Right lobe of liver (tissue), 4 donors: Measurements from ENCODE around the gene YOD1.

Source experiments
- POLR2A ChIP-seq: fragments of 450-650 bp; IDR thresholded peaks from one replicate; pipeline ENCODE4 v1.6.1; 2017; ENCODE audit warnings: antibody characterized with exemption, mild to moderate bottlenecking
- TF ChIP-seq, protein P1 (sequence below), 4 donors: fragments of 200-600 bp in 3 of 4; fragments of 450-650 bp in 1 of 4; IDR thresholded peaks; one replicate each; pipeline versions ENCODE4 v1.5.1 to v1.8.0; 2016 to 2022; ENCODE audit warnings: antibody characterized with exemption in 4 of 4, mild to moderate bottlenecking in 2 of 4
- donor health status: DM: no; HTN: no; CAD: no.
- donor health status: DM: no; HTN: no; CAD: no.
- donor health status: DM: no; HTN: yes; CAD: no.

DNA sequence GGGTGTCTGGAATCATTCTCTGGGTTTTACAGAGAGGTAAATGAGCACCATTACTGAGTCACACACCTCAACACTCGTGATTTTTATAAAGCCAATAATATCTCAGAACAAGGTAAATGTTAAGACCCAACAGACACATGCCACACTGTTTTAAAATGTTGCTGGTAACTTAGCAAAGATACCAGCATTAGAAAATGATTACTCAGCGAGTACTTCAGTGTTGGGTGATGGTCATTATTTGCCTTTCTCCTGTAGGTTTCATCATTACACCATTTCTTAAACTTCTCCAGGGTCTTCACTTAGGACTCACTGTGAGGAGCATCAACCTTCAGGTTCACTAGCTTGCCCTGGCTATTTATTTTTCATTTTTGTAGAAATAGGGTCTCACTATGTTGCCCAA is 30.8 kb upstream of the YOD1 start:
- TF ChIP-seq POLR2A = no peak
- TF ChIP-seq, protein P1, sequence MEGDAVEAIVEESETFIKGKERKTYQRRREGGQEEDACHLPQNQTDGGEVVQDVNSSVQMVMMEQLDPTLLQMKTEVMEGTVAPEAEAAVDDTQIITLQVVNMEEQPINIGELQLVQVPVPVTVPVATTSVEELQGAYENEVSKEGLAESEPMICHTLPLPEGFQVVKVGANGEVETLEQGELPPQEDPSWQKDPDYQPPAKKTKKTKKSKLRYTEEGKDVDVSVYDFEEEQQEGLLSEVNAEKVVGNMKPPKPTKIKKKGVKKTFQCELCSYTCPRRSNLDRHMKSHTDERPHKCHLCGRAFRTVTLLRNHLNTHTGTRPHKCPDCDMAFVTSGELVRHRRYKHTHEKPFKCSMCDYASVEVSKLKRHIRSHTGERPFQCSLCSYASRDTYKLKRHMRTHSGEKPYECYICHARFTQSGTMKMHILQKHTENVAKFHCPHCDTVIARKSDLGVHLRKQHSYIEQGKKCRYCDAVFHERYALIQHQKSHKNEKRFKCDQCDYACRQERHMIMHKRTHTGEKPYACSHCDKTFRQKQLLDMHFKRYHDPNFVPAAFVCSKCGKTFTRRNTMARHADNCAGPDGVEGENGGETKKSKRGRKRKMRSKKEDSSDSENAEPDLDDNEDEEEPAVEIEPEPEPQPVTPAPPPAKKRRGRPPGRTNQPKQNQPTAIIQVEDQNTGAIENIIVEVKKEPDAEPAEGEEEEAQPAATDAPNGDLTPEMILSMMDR (IDR thresholded peaks at IDR 0.05) = no peak
